IPS-NIHi7 (cell line): ENCODE measurements around the gene SH3BP5.

Source experiments
- DNase-seq: peaks from one replicate; pipeline ENCODE4 v3.0.0; 2012; ENCODE audit warnings: mixed read lengths; ENCODE audit errors: extremely low spot score

The SH3BP5 gene

DNA sequence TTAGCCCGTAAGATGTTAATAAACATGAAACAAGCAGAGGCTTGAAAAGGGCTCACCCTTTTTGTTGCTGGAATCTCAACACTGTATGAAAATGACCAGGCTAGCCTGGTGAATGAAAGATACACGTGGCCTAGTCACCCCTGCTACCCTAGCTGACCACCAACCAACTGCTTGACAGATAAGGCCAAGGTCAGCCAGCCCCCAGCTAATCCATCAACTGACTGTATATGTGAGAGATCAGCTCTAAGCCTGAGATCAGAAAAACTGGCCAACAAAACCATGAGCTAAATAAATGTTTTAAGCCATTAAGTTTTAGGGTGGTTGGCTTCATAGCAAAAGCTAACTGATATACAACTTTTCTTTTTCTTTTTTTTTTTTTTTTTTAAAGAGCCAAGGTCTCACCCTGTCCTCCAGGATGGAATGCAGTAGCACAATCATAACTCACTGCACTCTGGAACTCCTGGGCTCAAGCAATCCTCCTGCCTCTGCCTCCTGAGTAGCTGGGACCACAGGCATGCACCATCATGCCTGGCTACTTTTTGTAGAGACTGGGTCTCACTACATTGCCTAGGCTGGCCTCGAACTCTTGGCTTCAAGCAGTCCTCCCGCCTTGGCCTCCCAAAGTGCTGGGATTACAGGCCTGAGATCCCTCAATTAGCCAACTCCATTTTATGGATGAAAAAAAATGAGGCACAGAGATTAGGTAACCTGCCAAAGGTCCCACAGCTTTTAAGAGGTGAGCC lies 34.6 kb downstream of the SH3BP5 start:
- no peak for DNase-seq

DNA sequence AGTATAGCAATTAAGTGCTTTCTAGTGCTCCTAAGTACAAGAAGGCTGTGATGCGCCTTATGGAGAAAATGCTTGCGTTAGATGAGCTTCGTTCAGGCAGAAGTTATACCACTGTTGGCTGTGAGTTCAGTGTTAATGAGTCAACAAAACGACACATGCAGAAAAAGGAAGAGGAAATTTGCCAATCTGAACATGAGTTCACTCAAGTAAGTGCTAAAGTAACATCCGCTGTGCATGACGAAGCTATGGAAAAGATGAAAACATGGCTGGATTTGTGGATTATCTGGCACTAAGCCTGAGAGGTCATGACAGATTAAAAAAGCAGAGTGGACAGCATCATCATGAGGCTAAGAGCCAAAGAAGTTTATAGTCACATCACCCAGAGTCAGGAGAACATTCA lies 36.9 kb downstream of the SH3BP5 start:
- DNase-seq, result no peak

DNA sequence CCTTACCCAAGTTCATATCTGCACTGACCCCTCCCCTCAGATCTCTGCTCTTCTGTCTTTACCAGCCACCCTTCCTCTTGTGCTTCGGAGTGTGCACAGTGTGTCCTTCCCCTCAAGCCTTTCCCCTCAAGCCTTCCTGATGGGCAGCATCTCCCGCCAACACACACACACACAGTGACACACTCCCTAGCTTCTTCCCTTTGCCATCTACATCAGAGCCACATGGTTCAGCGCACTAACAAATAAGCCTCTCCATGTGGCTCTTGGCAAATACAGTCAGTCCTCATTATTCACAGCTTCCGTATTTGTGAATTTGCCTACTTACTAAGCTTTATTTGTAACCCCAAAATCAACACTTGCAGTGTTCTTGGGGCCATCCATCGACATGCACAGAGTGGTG lies 37.5 kb downstream of the SH3BP5 start:
- no peak for DNase-seq

DNA sequence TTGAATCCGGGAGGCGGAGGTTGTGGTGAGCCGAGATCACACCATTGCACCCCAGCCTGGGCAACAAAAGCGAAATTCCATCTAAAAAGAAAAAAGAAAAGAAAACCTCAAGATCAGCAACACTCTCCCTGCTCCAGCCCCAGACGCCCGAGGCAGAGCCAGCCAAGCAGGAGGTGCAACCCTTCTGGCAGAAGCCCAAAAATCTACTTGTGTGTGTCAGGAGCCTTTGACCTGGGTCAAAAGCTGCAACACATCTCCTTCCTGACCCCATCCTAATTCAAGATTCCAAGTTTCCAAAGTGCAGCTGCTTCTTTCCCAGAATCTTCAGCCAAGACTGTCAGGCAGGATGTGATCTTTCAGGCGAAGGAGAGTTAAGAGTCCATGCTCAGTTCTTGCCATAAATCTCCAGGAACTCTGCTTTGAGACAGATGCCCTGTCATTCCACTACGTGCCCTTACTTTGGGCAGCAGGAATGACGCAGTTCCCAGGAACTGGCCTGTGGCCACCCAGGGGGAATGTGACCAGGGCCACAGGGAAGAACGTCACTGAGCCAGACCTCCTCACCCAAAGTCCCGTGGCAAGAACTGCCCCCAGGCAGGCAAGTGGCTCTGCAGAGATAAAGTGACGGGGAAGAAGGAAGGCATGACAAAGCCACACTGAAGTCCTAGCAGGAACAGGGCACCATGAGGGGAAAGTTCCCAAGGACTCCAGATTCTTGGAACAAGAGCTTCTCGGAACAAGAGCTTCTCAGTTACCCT lies 39.4 kb downstream of the SH3BP5 start:
- no peak for DNase-seq

DNA sequence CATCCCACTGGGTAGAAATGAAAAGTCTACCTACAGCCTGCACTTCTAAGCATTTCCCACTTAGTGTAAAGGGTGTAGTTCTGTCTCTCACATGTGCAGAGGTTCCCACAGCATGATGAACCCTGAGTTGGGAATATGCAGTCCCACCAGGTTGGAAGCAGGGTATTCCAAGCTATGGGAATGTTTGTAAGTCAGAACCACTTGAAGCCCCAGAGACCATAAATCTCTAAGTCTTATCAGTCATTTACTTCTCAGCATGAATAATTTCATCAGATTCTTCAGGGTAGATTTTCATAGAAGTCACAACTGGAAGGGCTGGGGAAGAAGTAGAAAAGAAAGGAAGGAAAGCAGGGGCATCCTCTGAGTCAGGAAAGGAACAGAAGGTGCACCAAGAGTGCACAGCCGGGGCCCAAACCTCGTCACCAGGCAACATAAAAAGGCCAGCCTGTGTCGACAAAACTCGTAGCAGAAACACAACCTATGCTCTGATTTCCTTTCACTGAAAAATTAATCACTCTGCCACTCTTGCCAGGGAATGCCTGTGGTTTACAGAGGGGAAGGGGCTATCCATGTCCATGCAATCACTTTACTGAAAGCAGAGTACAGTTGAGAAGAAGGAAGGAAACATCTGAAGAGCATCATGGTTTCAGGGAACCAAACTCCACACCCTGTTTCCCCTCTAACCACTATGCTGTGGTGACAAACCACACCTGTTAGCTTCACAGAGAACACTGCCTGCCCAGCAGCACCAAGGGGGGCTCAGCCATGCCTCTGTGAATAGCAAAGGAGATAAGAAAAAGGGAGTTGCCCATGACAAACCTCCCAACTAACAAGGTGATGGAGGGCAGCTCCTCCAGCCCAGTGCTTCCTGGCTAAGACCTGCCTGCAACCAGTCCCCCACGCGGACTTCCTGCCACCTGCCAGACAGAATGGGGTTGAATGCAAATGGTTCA lies 40.5 kb downstream of the SH3BP5 start:
- DNase-seq, result no peak

DNA sequence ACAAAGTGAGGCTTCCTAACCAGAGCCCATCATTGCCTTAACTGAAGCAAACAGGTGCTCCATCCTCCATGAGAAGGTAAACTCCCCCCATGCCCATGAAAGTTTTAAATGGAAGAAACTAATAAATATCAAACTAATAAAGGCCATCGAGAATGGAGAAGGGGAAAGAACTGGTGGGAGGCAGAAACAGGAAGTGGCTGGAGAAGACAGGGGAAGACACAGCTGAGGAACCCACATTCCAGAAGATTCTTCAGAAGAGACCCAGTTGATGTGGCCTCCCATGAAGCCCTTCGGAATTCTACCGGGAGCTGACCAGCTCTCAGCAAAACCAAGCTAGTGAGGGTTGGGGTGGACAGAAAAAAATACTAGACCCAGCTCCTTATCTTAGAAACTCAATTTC lies 41.6 kb downstream of the SH3BP5 start:
- DNase-seq, result no peak

DNA sequence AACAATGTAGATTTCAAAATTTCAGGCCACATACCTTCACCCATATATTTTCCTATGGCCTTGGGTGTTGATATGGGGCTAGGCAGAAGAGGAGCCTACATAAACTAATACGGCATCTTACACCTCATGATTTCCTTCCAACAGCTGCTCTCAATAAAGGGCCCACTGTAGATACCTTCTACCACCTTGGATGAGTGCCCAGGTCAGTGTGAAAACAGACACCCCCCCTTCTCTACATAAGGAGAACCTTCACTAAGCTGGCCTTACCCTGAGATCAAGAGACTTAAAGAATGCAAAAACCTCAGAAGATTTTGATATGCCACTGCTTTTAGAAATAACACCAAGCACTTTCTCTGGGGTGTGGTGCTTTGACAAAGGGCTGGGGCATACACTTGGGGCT lies 42.7 kb downstream of the SH3BP5 start:
- DNase-seq, result no peak

DNA sequence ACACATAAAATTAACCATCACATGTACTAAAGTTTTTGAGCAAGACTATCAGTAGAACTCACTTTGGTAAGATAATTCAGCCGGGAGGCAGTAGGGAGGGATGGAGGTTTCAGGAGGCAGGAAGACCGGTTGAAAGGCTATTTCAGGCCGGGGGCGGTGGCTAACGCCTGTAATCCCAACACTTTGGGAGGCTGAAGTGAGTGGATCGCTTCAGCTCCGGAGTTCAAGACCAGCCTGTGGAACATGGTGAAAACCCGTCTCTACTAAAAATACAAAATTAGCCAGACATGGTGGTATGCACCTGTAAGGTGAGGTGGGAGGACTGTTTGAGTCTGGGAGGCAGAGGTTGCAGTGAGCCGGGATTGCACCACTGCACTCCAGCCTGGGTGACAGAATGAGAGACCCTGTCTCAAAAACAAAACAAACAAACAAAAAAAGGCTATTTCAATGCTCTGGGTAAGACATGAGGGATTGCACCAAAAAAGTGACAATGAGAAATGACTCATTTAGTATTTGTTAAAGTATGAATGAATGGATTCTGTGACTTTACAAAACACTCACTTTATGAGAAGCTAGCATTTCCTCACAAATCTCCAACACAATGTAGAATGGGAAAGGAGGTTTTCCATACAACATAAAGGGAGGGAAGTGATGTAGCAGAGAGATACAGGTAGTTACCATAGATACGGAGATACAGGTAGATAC lies 43.9 kb downstream of the SH3BP5 start:
- DNase-seq, result no peak

DNA sequence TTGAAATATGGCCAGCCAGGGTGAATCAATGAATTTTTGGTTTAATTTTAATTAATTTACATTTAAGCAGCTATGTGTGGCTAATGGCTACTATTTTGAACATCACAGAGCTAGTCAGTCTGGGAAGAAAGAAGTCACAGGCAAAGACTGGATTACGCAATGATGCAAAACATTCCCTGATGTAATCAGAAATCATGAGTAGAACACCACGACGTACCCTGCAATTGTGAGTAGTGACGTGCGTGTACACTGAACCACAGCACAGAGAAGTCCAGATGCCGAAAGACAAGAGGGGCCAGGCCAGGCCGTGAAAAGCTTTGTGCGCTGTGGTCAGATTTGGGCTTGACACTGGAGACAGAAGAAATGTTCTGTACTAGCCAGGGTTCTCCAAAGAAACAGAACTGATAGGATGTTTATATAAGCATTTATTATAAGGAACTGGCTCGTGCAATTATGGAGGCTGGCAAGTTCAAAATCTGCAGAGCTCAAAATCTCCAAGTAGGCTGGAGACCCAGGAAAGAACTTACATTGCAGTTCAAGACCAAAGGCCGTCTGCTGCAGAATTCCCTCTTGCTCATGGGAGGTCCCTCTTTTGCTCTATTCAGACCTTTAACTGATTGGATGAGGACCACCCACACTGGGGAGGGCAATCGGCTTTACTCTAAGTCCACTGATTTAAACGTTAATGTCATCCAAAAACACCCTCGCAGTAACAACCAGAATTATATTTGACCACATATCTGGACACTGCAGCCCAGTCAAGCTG lies 44.6 kb downstream of the SH3BP5 start:
- DNase-seq, result no peak

DNA sequence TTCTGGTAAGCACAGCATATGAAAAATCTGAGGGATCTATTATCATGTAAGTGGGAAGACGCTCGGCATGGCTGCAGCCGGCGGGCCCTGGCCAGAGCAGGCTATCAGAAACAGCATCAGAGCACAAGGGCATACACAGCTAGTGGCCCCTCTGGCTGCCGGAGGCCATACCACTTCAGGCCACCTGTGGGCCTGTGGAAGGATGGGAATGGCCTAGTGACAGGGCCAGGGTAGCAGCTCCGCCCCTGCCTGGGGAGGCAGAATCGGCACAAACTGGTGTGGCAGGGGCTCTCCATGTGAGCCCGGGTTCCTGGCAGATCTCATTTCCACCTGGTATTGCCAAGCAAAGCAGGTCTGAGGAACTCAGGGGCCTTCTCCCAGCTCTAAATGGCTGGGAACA lies 46.4 kb downstream of the SH3BP5 start:
- DNase-seq, result peak; percentile 67

DNA sequence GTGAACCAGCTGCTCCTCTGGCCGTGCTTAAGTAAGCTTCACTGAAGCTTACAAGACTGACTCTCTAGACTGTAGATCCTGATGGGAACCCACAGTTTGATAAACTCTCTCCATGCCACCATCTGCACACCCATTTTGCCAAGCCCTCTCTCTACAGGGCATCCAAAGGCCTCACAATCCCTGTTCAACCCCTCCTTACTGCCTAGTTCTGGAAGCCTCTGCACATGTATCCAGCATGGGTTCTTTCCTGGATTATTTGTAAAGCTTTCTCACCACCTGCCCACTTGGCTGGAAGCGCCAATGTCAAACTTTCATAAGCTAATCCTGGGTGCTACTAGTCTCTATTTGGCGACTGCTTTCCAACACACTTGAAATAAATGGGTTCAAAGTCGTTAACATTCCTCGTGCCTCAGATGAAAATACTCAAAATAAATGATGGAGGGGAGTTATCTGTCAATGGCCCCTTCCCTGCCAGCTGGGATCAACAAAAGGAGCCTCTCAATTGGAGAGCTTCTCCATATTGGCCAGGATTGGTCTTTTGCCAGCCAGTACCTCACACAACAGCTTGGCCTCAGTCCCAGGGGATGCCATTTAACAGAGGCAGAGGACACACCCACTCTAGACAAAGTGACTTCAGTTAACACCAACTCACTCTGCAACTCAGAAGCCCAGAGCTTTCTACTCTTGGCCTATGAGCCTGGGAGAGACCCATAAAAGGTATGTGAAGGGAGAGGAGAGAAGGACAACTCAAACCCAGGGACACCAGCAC lies 48.1 kb downstream of the SH3BP5 start:
- no peak for DNase-seq

DNA sequence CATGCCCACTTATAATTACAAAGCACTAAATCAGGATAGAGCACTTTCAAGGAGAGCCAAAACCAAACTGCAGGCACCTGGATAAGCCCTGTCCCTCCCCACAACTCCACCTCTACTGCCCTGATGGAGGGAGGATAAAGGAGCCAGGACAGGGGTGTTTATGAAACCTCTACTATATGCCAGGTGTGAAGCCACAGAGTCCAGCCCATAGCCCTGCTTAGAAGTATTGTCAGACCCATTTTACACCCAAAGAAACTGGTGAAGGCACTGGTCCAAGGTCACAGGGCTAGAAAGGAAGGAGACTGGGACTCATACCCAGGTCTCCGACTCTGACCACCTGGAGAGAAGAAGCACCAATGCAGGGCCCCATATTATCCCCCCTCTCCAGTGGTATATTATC lies 48.7 kb downstream of the SH3BP5 start:
- no peak for DNase-seq

DNA sequence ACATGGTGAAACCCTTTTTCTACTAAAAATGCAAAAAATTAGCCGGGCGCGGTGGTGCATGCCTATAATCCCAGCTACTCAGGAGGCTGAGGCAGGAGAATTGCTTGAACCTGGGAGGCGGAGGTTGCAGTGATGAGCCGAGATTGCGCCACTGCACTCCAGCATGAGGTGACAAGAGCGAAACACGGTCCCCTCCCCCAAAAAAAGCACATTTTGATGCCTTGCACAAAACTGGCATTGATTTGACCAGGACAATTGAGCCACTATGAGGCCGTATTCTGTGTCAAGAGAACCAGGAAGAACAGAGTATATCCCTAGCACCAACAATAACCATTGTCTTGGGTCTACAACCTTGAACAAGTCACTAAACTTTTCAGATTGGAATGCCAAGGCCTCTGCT lies 50.6 kb downstream of the SH3BP5 start:
- no peak for DNase-seq

DNA sequence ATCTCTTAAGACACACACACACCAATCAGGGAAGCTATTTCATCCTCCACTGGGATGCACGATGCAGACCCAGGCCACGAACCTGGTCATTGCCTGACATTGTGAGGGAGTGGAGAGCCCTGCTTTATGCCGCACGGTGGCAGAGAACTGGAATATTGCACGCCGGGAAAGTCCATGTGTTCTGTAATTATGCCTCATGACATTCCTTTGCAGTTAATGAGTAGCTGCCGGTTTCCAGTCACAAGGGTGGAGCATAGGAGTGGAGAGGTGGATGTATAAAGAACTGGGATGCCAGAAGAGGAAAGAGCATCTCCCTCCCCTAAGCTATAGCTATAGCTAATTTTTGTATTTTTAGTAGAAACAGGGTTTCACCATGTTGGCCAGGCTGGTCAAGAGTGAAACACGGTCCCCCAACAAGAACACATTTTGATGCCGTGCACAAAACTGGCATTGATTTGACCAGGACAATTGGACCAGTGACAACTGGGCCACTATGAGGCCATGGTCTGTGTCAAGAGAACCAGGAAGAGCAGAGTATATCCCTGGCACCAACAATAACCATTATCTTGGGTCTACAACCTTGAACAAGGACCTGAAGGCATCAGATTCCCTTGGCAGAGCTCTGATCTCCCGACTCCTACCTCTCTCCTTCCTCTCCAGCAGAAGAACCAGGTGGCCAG lies 51.4 kb downstream of the SH3BP5 start:
- no peak for DNase-seq

DNA sequence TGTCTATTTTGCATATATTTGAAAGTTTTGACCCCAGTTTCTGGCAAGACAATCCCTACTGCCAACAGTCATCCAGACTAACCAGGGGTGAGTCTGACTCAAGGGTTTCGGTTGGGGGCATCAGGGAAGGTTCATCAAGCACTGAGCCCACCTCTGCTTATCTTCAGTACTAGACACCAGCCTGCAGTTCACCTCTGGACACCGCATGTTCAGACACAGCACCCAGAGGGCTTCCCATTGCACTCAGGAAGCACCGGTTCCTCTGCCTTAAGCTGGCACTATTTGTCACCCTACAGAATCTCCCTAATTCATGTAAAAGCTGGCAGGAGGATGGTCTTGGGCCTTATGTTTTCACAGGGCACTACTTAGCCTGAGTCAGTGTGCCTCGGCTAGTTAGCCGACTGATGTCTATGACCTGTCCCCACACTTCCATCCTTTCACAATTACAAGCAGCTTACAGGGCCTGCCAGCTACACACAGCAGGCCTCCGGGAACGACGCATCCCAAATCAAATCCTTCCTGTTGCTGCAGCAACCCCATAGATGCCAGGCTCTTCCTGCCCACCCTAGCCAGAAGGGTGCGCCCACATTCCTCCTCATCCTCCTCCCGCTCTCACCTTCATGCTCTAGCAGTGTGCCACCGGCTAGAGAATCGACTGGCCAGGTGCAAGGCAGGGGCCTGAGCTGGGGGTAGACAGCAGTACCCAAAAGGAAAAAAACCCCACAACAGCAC lies 52.5 kb downstream of the SH3BP5 start:
- DNase-seq, result no peak

DNA sequence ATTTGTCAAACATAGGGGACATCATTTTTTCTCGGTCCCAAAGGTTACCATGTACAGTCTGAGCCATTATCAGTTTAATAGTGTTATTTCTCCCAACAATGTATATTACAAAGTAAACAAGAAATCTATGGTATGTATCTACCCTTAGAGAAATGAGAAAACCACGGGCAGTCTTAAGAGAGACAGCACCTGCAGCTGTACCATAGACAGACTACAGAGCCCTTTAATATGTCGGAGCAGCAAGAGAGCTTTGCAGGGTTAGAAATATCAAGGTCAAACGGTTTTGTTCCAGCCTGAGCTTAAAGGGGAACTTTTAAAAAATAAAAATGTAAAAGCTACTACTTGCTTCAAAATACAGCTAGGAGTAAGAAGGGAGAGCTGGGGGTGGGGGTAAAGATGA lies 53.2 kb downstream of the SH3BP5 start:
- DNase-seq, result no peak

DNA sequence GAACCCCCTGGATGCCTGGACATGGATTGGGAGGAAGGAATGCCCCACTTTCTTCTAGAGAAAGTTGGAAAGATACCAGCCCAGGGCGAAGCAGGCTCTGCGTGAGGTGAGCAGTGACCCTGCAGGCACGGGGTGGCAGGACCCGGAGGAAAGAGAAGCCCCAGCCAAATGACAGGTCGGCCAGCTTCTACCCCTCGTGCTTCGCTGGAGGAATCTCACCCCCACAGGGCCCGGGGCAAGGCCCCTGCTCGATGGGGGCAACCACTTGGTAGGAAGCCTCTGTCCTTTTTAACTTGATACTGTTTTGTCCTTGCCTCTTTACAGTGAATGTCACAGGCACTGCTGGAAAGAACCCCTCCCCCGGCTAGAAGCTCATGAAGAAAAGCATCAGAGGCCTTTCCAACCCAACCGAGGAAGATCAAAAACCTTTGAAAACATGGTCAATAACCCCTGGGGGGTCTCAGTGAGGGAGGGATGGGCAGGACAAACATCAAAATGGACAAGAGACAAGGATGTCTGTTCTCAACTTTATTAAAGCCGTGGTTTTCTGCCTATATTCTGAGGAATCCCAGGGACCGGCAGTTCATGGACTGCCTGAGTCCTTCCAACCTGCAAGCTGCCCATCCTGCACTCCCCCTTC lies 54.4 kb downstream of the SH3BP5 start:
- no peak for DNase-seq

DNA sequence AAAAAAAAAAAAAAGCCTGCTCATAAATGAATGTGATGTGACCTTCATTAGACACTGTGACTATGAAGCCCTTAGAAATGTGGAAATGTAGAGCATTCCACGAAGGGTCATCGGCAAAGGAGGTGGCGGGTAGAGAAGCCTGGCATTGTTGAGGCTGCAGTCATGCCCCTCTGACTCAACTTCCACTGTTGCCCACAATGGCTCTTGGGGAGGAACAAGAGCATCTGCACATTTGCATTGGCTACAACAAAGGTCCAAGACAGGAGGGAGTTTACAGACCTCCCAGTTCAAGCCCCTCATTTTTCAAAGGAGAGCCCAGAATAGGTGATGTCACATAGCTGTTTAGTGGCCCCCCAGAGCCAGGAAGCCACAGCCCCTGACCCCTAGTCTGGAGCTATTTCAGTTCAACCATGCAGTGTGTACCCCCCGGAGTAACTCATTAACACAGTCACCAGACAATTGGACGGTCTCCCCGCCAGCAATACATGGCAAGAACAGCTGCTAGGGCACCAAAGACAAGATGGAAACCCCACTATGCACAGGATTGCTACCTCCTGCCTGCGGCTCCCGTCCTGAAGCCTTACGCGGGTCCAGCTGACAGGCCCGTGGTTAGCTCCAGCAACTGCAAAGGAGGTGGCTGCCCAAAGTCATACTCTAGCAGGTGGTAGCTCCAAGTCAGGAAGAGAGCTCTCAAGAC lies 56.2 kb downstream of the SH3BP5 start:
- DNase-seq, result no peak
